GM10248 (cell line): ENCODE data around the gene ROR2.

Experiments used
- CTCF ChIA-PET: fragments of 300-600 bp; sonication (Branson Sonifier 250); formaldehyde crosslinking; extraction: SDS; loops from one replicate; lab custom pipeline; 2021; ENCODE audit warnings: antibody characterized with exemption; lab: Yijun Ruan, JAX
- POLR2A ChIA-PET: fragments of 350-650 bp; sonication (Branson Sonifier 250); formaldehyde crosslinking; extraction: SDS; loops from one replicate; lab custom pipeline; 2020; ENCODE audit warnings: antibody characterized with exemption; lab: Yijun Ruan, JAX
- DNase-seq: peaks from one replicate; pipeline ENCODE4 v3.0.0; 2012; ENCODE audit errors: extremely low spot score
- CTCF ChIP-seq: IDR thresholded peaks from 2 replicates; pipeline ENCODE4 v1.5.1; 2012; ENCODE audit warnings: mild to moderate bottlenecking, low read depth; ENCODE audit errors: extremely low read depth, missing control alignments, control extremely low read depth

Gene ROR2

DNA sequence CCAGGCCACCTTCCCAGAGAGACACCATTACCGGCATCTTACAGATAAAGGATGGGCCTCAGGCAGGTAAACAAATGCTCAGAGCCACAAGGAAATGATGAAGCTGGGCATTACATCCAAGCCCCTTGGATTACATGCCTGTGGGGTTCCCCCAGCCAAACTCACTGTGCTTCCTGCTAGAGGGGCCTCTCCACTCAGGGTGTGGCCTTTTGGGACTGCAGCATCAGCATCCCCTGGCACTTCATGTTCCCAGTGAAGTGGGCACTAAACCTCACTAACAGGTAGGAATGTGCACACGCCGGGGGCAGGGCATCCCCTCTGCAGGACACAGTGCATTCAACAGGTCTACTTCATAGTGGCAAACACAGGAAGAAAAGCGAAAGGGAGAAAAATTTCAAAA lies 125.9 kb downstream of the ROR2 start:
- ChIA-PET CTCF (no interaction called here), POLR2A (no interaction called here)
- no peak for TF ChIP-seq CTCF
- DNase-seq, result no peak

DNA sequence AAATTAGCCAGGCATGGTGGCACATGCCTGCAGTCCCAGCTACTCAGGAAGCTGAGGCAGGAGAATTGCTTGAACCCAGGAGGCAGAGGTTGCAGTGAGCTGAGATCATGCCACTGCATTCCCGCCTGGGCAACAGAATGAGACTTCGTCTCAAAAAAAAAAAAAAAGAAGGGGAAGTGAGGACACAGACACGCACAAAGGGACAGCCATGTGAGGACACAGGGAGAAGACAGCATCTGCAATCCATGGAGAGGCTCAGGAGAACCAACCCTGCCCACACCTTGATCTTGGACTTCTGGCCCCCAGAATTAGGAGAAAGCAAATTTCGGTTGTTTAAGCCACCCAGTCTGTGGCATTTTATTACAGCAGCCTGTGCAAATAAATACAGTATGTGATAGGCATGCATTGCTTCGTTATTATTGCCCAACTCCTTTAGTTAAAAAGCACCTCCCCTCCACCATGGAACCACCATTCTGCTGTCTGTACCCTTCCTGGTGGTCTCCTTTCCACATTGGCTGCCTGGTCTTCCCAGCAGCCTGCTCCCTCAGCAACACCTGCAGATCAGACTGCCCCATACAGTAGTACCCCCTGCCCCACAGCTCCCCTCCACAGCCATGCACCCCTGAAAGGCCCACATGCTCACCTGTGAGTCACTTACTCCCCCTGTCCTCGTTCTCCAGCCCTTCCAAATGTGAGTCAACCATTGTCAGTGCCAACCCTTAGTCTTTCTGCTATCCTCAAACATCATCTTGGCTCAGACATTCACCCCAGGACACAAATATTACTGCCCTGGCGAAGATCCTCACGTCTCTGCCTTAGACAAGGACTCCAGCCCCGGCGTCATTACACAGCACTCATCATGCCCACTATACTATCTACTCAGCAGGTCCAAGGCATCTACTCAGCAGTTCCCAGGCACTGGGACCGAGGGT lies 128.8 kb downstream of the ROR2 start:
- CTCF ChIA-PET, result no interaction called here

GRCh38 chr9:91820126-91820750 lies 129.8 kb downstream of the ROR2 start:
- POLR2A ChIA-PET, result no interaction called here

More for the DNA sequence above, 128.8 kb downstream of the ROR2 start:
- POLR2A ChIA-PET, result no interaction called here
- TF ChIP-seq CTCF, result no peak
- DNase-seq, result no peak

DNA sequence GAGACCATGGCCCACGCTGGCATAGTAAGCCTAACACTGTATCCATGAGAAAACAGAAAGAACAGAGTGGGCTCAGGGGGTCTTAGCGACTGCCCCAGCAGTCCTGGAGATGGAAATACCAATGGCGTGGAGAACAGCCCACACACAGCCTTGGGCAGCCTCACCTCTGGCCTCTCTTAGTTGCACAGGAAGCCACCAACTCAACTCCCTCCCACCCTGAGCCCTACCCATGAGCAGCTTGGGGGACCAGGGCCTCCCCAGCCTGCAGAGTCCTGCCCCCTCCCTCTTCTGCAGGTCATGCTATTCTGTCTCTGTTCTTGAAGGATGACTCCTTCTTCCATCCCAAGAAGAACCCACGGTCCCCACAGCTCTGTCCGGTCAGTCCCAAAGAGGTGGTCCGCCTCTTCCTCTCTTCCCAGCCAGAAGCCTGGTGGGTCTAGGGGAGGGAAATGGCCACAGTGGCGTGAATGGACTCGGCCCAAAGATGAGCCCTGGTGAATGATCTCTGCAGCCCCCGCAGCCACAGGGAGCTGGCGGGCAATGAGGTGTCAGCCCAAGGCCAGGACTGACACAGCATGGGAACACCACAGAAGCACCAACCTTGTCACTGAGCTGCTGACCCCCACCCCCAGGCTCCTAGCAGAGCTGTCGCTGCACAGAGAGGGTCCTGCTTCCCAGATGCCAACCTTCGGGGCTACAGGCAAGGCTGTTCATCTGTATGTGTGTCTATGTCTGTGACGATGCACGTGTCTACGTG lies 131.2 kb downstream of the ROR2 start:
- CTCF ChIA-PET, result no interaction called here
- POLR2A ChIA-PET, result no interaction called here

More at GRCh38 chr9:91820126-91820750, 129.8 kb downstream of the ROR2 start:
- no peak for DNase-seq
- TF ChIP-seq CTCF, result no peak
- CTCF ChIA-PET, result no interaction called here

GRCh38 chr9:91818225-91818585 lies 131.8 kb downstream of the ROR2 start:
- ChIA-PET CTCF (no interaction called here), POLR2A (no interaction called here)
- DNase-seq, result no peak
- TF ChIP-seq CTCF, result no peak

More for the DNA sequence above, 131.2 kb downstream of the ROR2 start:
- DNase-seq, result no peak
- no peak for TF ChIP-seq CTCF

GRCh38 chr9:91817493-91818224 lies 132.4 kb downstream of the ROR2 start:
- DNase-seq, result no peak
- TF ChIP-seq CTCF, result no peak
- POLR2A ChIA-PET, result no interaction called here
- CTCF ChIA-PET, result no interaction called here
